Fibroblast of mammary gland (primary cell): ENCODE data around the gene PHF21A.

ENCODE experiments used
- DNase-seq: peaks from one replicate; pipeline ENCODE4 v3.0.0-alpha.2; 2010; ENCODE audit warnings: low read depth
- H3K4me3 ChIP-seq: 2 replicates; pipeline ENCODE4 v1.5.1; 2011; ENCODE audit warnings: low read depth, mild to moderate bottlenecking, low read length, moderate library complexity; ENCODE audit not compliant: control insufficient read depth
- TF ChIP-seq, protein P1 (sequence below): conservative IDR thresholded peaks from 2 replicates; pipeline ENCODE4 v1.5.1; 2011; ENCODE audit warnings: low read depth, low read length, inconsistent platforms; ENCODE audit not compliant: control insufficient read depth, insufficient read depth

The PHF21A gene

DNA sequence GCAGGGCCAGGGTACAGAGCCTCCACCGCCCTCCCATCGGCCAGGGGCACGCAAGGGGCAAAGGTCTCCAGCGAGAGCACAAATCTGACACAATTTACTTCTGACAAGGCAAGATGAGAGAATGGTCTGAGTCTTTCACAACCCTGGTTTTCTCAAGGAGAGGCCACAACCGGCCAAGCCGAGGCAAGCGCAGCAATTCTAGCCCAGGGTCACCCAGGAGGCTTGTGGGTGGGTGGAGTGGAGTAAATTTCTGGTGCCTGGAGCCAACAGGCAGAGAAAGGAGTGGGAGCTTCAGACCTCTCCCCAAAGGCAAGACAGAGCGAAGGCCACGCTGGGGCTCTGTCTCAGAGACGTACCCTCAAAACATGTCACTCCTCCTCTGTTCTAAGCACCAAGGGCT lies 189.5 kb downstream of the PHF21A start:
- H3K4me3 ChIP-seq = no peak overlapping the region
- DNase-seq = no peak
- TF ChIP-seq, protein P1, sequence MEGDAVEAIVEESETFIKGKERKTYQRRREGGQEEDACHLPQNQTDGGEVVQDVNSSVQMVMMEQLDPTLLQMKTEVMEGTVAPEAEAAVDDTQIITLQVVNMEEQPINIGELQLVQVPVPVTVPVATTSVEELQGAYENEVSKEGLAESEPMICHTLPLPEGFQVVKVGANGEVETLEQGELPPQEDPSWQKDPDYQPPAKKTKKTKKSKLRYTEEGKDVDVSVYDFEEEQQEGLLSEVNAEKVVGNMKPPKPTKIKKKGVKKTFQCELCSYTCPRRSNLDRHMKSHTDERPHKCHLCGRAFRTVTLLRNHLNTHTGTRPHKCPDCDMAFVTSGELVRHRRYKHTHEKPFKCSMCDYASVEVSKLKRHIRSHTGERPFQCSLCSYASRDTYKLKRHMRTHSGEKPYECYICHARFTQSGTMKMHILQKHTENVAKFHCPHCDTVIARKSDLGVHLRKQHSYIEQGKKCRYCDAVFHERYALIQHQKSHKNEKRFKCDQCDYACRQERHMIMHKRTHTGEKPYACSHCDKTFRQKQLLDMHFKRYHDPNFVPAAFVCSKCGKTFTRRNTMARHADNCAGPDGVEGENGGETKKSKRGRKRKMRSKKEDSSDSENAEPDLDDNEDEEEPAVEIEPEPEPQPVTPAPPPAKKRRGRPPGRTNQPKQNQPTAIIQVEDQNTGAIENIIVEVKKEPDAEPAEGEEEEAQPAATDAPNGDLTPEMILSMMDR = no peak

DNA sequence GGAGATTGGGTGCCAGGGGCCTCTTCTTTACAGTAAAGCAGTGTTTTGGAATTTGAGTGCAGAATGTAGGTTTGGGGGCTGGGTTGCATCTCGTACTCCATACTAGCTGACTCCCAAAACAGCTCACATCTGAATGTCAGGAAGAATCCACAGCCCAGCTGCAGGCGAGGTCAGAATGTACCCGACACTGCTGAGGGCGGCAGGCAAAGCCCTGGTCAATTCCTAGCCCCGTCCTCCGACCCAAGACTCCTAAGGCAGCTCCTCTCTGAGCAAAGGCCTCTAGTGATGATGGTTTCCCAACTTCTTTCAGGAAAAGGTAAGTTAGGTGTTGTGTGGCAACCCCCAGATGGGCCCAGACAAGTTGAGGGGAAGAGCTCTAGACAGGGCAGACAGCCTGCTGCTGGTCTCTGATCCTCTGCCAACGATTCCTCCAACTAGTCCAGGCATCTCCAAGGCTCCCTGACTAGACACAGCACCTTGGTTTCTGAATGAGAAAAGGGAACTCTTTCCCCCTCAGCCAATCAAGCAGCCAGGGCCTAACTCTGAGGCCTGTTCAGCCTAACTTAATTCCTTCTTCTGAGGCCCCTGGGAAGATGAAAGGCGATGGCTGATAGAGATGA lies 190.2 kb downstream of the PHF21A start:
- TF ChIP-seq, protein P1 = no peak
- no peak overlapping the region for H3K4me3 ChIP-seq
- DNase-seq = no peak

DNA sequence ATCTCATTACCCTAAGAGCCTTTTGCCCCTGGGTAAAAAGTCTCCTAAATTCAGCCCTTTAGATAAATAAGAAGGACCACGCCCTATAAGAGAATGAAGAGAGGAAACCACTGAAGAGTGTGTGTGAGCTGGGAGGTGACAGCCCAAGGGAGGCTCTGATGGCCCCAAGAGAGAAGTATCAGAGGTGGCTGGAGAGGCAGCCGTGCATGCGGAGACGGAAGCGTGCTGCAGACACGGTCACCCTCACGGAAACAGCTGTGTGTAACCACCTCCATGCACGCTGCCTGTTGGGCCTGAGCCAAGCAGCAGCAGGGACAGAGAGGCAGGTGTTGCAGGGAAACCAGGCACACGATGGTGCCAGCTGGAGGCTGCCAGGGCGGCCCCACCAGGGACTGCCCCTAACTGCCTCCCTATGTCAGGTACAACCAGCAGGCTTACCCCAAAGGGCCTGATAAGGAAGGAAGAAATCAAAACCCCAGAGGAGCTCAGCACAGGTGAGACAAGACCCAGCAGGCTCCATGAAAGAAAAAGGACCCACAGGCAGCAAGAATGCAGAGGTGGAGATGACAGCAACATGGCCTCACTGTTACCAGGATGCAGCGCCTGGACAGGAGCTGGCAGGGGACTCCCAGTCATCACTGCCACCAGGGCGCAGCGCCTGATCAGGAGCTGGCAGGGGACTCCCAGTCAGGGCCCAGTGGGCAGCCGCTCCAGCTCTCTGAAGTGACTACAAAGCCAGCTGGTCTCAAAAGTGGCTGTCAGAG lies 191.0 kb downstream of the PHF21A start:
- TF ChIP-seq, protein P1 = no peak
- no peak overlapping the region for H3K4me3 ChIP-seq
- no peak for DNase-seq

DNA sequence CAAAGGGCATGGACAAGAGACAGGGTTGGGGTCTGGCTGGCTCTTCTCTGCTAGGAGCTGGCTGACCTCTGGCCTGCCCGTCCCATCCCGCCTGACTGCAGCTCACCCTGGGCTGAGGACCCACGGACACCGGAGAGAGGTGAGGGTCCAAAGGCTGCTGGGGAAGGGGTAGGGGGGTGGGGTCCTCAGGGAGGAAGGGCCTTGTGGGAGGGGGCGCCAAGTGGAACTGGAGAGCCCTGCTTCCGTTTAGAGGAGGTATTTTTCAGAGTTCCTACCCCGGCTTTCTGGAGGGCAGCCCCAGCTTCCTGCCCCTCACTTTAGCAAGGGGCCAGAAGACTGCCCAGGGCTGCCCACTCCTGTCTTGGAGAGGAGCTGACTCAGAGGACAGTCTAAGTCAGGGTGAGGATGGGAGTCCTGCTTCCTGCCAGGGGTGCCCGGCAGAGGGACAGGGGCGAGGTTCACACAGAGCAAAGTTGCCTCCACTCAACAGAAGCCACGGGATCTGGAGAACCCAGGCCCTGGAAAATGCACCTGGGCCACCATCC lies 191.7 kb downstream of the PHF21A start:
- TF ChIP-seq, protein P1 = no peak
- no peak overlapping the region for H3K4me3 ChIP-seq
- DNase-seq = no peak

DNA sequence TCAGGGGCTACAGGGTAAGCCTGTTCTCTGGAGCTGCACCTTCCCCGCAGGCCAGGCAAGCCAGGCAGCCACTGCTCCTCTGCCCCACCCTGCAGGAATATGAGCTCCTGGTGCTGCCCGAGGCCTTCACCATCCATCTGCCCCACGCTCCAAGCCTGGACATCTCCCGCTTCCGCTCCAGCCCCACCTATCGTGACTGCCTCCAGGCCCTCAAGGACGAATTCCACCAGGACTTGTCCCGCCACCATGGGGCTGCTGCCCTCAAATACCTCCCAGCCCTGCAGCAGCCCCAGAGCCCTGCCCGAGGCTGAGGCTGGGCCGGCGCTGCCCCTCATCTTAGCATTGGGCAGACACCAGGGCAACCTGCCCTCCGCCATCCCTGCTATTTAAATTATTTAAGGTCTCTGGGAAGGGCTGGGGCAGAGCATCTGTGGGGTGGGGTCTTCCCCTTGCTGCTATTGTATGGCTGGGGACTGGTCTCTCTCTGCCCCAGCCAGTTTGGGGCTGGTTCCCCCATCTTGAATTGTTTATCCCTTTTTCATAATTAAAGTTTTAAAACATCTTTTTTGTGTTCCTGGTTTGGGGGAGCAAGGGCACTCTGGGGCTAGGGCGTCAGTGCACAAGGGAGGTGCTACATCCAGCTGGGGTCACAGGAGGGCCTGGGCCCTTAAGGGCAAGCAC lies 192.6 kb downstream of the PHF21A start:
- DNase-seq = no peak
- H3K4me3 ChIP-seq = no peak overlapping the region
- TF ChIP-seq, protein P1 = no peak

DNA sequence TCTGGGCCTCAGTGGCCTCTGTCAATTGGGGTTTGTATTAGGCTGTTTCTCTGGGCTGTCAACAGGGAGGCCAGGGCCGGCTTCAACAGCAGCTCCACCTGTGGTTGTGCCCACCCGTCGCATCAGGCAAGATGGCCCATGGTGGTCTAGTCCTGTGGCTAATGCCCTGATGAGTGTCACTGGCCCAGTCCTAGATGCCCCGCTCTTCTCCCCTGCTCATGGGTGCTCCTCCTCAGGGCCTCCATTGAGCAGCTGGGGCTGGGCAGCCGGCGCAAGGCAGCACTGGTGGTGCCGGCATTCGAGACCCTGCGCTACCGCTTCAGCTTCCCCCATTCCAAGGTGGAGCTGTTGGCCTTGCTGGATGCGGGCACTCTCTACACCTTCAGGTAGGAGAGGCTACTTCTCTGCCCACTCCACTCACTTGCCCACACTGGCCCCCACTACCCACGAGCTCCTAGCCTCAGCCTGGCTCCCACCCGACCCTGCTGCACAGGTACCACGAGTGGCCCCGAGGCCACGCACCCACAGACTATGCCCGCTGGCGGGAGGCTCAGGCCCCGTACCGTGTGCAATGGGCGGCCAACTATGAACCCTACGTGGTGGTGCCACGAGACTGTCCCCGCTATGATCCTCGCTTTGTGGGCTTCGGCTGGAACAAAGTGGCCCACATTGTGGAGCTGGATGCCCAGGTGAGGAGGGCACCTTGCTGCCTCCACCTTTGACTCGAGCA lies 193.4 kb downstream of the PHF21A start:
- H3K4me3 ChIP-seq = no peak overlapping the region
- TF ChIP-seq, protein P1 = no peak
- DNase-seq = no peak
